C4-2B (cell line): ENCODE results near the gene CTTNBP2NL.

Experiments
- CTCF ChIP-seq: fragments of 450-650 bp; conservative IDR thresholded peaks from 2 replicates; pipeline ENCODE4 v1.5.1; 2017; ENCODE audit warnings: mild to moderate bottlenecking
- ZFX ChIP-seq: fragments of 450-650 bp; IDR thresholded peaks from 2 replicates; pipeline ENCODE4 v1.6.1; 2017

- no peak for TF ChIP-seq CTCF
- no peak for TF ChIP-seq ZFX
Observed at GRCh38 chr1:112509005-112509659, 113.1 kb downstream of the CTTNBP2NL start.
